ENCODE results near the gene CLMP. TPM values are rescaled to one million over a fixed set of nuclear protein-coding genes. Genes with fewer than 3 reads are reported as not detected.

Gene CLMP
- total RNA-seq, 1 experiment from 2014 or later: 3.2 TPM

- no peaks in the 10 kb centered on the region for H3K27me3 ChIP-seq (ENCODE audit: insufficient read depth, low read length)
- H3K4me1 ChIP-seq (ENCODE audit: control insufficient read depth in 1 of 2, insufficient read depth in 2 of 2, low read length in 2 of 2): no peaks in the 10 kb centered on the region
- ATAC-seq (no peak), DNase-seq (ENCODE audit: low read depth, low spot score) (no peak)
- POLR2A ChIA-PET: no interaction called here
- H3K9ac ChIP-seq (ENCODE audit: low read length): no peak overlapping the region
- BruUV-seq (replicated peaks): no TSS peak
- no peaks in the 10 kb centered on the region for H3K9me3 ChIP-seq (ENCODE audit: control insufficient read depth in 1 of 2, insufficient read depth in 1 of 2, low read depth in 1 of 2, low read length in 2 of 2)
- H3K36me3 ChIP-seq (ENCODE audit: control insufficient read depth in 1 of 2, insufficient read depth in 2 of 2, low read length in 2 of 2): no peaks in the 10 kb centered on the region
- no peak overlapping the region for H3K27ac ChIP-seq (ENCODE audit: low read depth, low read length)
- no peaks in the 10 kb centered on the region for H3K79me2 ChIP-seq (ENCODE audit: insufficient read depth, low read length)
- H2AFZ ChIP-seq (ENCODE audit: low read depth, low read length, poor library complexity, severe bottlenecking): no peak overlapping the region
- no peaks in the 10 kb centered on the region for H3K9me2 ChIP-seq (ENCODE audit: insufficient read depth)
- intact Hi-C loops (cut with micrococcal nuclease): no loop called here
- no peak overlapping the region for H3K4me3 ChIP-seq (replicated peaks in 1 of 2; ENCODE audit: low read depth in 1 of 2, low read length in 2 of 2)
- CTCF ChIA-PET: no interaction called here
- no peak overlapping the region for H3K4me2 ChIP-seq (ENCODE audit: low read length)
- no peaks in the 10 kb centered on the region for H4K20me1 ChIP-seq (ENCODE audit: insufficient read depth)
- RAD21 ChIA-PET (ENCODE audit: low non-redundant PET in 1 of 2, low total read pairs in 2 of 2, uncharacterized antibody in 2 of 2, unreplicated experiment in 2 of 2): no interaction called here
- TF ChIP-seq JUND (IDR thresholded peaks at IDR 0.05) (no peak), TCF7L2 (IDR thresholded peaks at IDR 0.05; ENCODE audit: borderline replicate concordance, extremely low read depth, insufficient read depth, insufficient read length) (no peak), EZH2phosphoT487 (IDR thresholded peaks at IDR 0.05; ENCODE audit: borderline replicate concordance) (no peak), SP1 (IDR thresholded peaks at IDR 0.05; ENCODE audit: low read depth) (no peak), ZNF274 (IDR thresholded peaks at IDR 0.05; ENCODE audit: low read depth, low read length) (no peak), CEBPB (IDR thresholded peaks at IDR 0.05; ENCODE audit: low read depth) (no peak), CTCF (IDR thresholded peaks at IDR 0.05 in 2 of 3, conservative IDR thresholded peaks at IDR 0.05 in 1 of 3; ENCODE audit: borderline replicate concordance in 1 of 3, insufficient read depth in 1 of 3, low read depth in 2 of 3, low read length in 2 of 3) (no peak), ATF3 (IDR thresholded peaks at IDR 0.05) (no peak), RAD21 (IDR thresholded peaks at IDR 0.05; ENCODE audit: low read depth) (no peak), POLR2AphosphoS5 (IDR thresholded peaks at IDR 0.05; ENCODE audit: low read depth, low read length) (no peak), FOSL1 (IDR thresholded peaks at IDR 0.05; ENCODE audit: low read depth) (no peak)
These were observed 26.0 kb downstream of the CLMP start for GRCh38 chr11:123168955-123169484.

All from HCT116 (cell line).